Stimulated activated CD4-positive, alpha-beta T cell treated with anti-CD3 and anti-CD28 coated beads, Interleukin-2, amount 100 ng/mL, for 4 hours (primary cell): ENCODE measurements around the gene PLEKHA6.

Experiments used
- DNase-seq: peaks from one replicate; pipeline ENCODE4 v3.0.0-alpha.2; 2020; ENCODE audit warnings: low read depth

Gene PLEKHA6

DNA sequence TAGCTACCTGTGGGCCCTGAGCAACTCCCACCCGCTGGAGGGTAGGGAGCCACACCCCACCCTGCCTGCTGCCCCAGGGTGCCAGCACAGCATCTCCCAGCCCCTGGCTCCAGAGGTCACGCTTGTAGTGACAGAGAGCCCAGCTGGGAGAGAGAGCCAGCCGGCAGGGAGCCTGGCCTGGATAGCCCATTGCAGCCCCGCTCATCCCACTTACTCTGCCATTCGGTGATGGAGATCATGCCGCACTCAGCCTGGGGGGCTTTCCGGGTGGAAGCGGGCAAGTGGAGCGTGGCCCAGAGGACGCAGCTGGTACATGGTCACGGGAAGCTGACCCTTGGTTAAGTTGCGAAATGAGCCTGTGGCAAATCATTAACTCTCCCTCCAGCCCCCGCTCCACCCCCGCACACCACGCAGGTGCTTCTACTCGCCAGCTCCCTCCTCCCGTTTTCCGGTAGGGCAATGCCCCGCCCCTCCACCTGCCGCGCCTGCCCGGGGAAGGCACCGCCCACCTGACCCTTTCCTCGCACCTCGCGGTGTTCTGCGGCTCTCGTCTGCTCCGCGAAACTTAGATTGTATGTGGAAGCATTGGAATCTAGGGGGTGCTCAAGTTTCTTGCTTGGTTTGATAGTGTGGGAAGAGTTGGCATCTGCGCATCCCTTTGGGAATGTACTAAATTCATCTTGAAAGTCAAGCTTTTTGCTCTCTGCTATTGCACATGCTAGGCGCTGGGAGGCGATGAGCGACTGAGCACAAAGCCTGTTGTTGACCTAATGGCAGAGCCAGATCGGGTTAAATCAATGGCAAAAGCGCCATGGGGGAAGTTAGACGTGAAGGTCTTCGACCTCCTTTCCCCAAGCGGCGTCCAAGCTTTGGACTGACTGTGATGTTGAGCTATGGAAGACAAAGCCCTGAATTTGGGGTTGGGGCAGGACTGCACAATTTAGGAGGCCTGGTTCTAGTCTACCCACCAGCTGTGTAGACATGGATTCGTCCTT, 145.8 kb downstream of the PLEKHA6 start, which contains the start of gene GOLT1A:
GOLT1A (minus strand) TSS at position 321 of the 995 bp plus-strand sequence; CDS start at position 239, 82 bp downstream.
- DNase-seq, result peak; percentile 38

DNA sequence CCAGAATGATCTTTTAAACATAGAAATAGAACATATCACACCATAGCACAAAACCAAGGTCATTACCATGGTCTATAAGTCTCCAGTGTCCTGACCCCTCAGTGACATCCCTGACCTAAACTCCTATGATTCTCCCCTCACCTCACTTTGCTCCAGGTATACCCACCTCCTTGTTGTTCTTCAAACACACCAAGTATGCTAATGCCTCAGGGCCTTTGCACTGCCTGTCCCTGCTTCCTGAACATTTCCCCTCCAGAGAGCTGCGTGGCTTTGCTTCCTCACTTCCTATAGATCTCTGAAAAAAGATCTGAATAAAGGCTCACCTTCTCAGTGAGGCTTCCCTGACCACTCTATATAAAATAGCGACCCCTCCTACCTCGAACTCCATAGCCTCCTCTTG, 147.0 kb downstream of the PLEKHA6 start:
- no peak for DNase-seq

DNA sequence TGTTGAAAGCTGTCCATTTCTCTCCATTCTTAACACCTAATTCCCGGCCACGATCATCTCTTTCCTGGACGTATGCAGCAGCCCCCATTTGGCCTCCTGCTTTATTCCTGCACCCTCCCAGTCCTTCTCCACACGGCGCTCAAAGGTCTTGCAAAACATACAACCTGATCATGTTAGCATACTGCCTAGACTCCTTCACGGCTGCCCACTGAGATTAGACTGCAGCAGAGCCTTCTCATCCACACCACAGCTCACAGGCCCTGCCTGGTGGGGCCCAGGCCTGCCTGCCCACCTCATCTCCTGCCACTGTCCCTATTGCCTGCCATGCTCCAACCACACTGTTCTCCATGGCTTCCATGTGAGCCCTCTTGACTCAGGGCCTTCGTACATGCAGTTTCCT, 148.7 kb downstream of the PLEKHA6 start:
- no peak for DNase-seq

DNA sequence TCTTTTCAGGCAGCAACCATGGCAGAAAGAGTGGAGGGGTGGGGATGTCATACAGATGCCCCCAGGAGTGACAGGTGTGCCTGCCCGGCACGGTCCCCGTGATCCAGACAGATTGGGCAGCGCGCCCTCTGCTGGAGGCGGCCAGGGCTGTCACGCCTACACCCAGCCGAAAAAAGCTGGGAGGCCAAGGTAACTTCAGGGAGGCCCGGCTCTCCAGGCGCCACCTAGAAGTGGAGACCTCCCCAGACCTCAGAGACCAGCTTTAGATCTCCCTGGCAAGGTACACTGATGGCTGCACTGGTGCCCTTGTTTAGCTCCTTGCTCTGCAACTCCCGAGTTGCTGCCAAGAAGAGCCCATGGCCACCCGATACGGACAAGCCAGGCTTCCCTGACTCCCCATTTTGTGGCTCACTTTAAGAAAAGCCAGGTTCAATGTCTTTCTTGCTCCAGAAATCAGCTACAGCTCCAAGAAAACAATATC, 152.6 kb downstream of the PLEKHA6 start:
- DNase-seq, result peak; percentile 57

DNA sequence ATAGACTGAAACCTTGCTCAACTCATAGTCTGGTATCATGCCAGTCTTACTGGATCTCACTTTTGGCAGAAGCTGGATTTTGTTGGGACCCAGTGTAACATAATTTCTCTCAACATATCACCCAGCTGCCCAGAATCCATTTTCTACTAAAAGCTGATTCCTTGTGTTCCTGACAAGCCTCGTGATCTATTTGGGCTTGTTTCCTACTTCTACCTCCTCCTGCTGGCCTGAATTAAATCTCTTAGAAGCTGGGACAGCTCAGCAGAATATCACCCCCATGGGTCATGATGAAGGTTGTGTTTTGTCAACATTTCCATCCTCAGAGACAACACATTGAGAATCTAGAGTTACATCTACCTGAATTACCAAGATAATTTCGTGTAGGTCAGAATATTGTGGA, 153.6 kb downstream of the PLEKHA6 start:
- DNase-seq, result no peak

DNA sequence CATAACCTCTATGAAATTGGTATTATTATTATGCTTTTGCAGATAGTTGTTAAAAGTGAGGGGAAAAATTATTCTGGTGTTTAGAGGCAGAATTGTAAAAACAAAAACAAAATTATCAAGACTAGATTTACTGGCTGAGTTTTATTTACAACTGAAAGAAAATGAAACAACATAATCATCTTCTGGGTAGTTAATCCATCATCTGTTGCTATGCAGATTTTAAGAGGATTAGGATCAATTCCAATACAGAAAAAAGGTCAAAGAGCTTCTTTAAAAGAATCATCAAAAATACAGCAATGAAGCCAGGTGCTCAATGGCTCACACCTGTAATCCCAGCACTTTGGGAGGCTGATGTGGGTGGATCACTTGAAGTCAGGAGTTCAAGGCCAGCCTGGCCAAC, 154.2 kb downstream of the PLEKHA6 start:
- DNase-seq, result no peak

DNA sequence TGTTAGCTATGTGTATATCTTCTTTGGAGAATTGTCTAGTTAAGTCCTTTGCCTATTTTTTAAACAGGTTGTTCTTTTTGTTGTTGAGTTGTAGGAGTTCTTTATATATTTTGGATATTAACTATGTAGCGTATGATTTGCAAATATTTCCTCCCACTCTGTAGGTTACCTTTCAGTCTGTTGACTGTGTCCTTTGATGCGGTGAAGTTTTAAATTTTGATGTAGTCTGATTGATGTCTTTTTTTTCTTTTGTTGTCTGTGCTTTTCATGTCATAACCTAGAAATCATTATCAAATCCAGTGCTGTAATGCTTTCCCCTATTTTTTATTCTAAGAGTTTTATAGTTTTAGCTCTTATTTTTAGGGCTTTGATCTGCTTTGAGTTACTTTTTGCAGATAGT, 154.8 kb downstream of the PLEKHA6 start:
- DNase-seq, result no peak

DNA sequence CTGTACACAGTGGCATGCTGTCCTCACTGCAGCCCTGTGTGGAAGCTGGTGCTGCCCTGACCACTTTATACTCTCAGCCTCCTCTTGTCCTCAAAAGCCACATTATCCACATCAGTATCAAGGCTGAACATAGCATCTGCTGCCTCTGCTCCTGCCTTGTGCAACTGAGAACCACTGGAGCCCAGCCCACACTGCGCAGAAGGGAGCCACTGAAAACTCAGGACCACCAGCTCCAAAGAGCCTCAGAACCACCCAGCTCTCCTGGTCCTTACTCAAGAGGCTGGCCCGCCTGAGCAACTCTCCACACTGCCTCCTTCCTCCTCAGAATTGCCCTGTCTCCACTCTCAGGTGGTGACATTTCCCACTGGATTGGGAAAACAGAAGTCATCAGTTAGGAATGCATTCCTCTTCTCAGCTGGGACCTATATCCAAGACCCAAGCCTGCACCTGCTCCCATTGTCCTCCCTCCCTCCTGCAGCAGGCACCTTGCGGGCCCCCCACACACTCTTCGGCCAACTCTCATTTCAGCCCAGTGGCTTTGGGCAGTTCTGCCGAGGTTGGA, 156.4 kb downstream of the PLEKHA6 start:
- no peak for DNase-seq

- no peak for DNase-seq
Measured at GRCh38 chr1:204202481-204202880, 157.2 kb downstream of the PLEKHA6 start.

DNA sequence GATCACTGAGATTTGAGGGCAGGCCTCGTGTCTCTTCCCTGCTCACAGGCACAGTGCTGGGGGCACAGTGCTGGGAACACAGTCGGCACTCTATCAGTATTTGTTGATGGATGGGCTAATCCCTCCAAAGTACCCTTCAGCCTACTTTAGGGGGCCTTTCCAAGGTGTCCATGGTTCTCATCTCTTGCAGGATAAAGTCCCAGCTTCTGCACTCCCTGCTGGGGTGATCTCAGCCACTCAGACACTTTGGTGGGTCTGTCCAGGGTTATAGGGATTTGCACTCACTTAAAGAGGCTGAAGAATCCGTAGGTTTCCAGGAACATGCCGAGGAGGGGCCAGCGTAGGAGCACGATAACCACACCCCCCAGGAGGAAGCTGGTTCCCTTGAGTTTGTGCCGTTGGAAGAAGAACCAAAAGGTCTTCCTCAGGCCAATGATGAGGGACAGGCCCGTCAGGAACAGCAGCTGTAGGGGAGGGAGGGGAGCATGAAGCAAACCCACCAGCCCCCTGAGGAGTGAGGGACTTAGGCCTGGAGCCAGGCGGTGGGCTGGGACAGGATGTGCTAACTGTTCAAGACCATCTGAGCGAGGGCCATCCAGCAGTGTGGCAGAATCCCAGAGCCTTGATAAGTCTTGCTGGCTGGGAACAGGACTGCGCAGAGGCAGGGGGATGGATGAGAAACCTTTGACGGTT, 158.2 kb downstream of the PLEKHA6 start:
- DNase-seq, result no peak

- DNase-seq, result no peak
Measured at GRCh38 chr1:204199579-204199978, 160.2 kb downstream of the PLEKHA6 start.

GRCh38 chr1:204198348-204199340, 161.1 kb downstream of the PLEKHA6 start:
- DNase-seq, result no peak

DNA sequence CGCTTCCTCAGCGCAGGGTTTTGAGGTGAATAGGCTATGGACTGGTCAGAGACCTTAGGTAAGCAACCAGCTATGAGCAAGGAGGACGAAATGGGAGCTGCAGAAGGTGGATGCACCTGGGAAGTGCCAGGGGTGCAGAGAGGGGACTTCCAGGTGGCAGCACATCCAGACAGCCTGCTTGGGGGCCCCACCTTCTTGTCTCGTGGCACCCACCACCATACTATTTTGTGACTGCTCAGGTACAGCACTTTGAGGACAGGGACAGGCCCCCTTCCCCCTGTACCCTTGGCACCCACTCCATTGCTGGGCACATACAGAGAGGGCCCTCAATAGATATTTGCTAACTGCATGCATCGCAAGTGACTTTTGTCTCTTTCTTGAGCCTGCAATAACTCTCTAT, 162.7 kb downstream of the PLEKHA6 start:
- no peak for DNase-seq

DNA sequence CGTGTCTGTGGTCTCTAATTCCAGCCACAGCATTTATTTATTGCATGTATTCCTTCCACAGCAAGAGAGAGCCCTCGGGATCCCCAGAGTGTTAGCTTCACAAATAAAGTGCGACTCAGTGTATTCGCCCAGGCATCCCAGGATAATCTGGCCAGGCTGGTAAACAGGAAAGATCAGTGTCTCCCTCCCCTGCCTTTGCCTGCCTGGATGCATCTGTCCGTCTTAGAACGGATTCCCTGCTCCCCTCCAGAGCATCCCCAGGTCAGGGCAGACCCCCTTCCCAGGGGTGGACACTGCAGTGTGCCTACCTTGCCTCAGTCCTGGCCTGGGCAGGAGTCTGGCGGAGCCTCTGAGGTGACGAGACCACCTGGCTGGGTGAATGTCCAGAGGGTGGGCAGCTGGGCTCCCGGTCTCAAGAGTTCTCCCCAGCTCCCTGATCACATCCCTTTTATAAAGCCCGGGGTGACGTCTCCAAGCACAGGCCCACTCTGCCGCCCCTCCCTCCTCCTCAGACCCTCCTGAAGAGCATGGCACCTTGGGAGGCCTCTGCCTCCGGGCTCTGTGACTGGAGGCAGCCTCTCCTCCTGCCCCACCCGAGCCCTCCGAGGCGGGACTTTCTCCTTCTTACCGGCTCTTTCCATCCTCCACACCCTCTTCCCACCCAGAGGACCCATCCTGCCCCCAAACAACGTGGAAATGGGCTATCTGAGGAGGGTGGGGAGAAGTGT, 163.5 kb downstream of the PLEKHA6 start, which contains the start of gene KISS1:
KISS1 (minus strand) TSS at position 424 of the 728 bp plus-strand sequence. CDS start 3,615 bp downstream, outside the sequence.
- no peak for DNase-seq

GRCh38 chr1:204194771-204195170, 165.0 kb downstream of the PLEKHA6 start:
- no peak for DNase-seq

GRCh38 chr1:204194080-204194479, 165.6 kb downstream of the PLEKHA6 start:
- no peak for DNase-seq

- no peak for DNase-seq
Measured at GRCh38 chr1:204192589-204193352, 167.0 kb downstream of the PLEKHA6 start.

DNA sequence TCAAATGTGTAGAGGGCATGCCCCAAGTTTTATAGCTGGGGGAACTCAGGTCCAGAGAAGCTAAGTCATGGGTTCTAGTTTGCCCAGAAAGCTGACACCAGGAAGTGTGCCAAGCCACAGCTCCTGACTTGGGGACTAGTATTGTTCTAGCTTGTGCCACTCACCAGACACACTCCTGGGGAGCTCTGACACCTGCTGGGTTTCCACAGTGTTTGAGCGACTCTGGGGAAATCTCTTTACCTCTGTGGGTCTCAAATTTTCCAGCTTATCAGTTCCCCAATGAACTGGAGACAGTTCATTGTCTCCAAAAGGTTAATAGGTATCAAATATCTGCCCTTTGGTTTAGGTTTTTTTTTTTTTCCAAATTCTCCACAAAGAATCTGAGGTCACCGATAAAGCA, 167.7 kb downstream of the PLEKHA6 start:
- no peak for DNase-seq

GRCh38 chr1:204191456-204191855, 168.3 kb downstream of the PLEKHA6 start:
- DNase-seq, result no peak
